Measurements from ENCODE around the gene DNAH14. TPM values are rescaled to one million over a fixed set of nuclear protein-coding genes. Genes with fewer than 3 reads are reported as not detected.

Gene DNAH14
- total and polyA plus RNA-seq, 9 of the 15 experiments (the other 6 are each of a cell fraction or from before 2014, with no cell fraction given), result 58.4 to 142 (median 98.4) TPM

DNA sequence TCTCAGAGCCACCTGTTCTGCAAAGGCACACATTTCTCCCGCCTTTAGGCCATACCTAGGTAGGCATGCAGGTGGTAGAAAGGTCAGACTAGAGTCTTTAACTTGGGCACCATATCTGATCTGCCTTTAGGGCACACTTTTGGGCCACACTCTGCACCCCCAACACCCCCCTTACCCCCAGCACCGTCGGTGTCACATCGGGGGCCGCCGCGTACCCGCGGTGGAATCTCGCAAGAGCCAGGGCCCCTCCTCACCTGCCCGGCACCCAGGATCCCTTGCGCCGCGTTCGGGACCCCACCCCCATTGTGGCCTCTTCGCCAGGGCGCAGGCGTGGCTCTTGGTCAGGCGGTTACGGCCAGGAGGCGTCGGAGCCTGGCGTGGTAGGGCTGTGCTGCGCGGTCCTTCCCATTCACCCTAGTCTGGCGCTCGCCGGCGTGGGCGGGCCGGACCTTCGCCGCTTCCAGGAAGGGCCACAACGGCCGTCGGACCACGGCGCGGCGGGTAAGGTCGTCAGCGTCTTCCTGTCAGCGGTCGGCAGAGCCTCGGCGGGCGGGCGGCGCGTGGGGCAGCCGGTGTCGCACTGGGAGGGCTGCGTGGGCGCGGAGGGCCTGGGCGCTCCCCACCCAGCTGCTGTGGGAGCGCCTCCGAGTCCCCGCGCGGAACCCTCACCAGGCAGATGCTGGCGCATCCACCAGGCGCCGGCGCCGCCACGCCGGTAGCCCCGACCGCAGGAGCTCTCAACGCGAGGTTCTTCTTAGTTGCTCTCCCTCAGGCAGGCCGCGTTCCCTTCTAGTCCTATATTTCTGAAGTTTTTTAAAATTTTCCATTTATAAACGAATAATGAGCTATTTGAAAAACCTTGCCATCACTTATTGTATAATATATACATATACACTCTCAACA, at the start of gene DNAH14 (continued):
- TF ChIP-seq ZNF280B (CRISPR knock-in tag; IDR thresholded peaks at IDR 0.05) (no peak), ETS1 (conservative IDR thresholded peaks at IDR 0.05; ENCODE audit: control insufficient read depth, low read depth, low read length) (no peak; the same call in 1 of the 2 replicates), ZBTB1 (CRISPR knock-in tag; IDR thresholded peaks at IDR 0.05; ENCODE audit: borderline replicate concordance, low read depth) (peak; percentile 78; the same call in 1 of the 2 replicates), PHTF2 (CRISPR knock-in tag; IDR thresholded peaks at IDR 0.05) (no peak), TRIM25 (IDR thresholded peaks at IDR 0.05; ENCODE audit: borderline replicate concordance) (no peak), ILK (tag; IDR thresholded peaks at IDR 0.05; ENCODE audit: borderline replicate concordance, low read depth) (no peak), SAP30 (IDR thresholded peaks at IDR 0.05; ENCODE audit: borderline replicate concordance, insufficient read depth, low read depth, low read length, poor library complexity, severe bottlenecking) (peak; percentile 72), ZNF717 (CRISPR knock-in tag; IDR thresholded peaks at IDR 0.05) (no peak), CSDE1 (IDR thresholded peaks at IDR 0.05) (no peak), TAL1 (IDR thresholded peaks at IDR 0.05) (no peak), SREBF1 (IDR thresholded peaks at IDR 0.05; ENCODE audit: borderline replicate concordance, low read depth, low read length) (no peak), ZFP91 (CRISPR knock-in tag; IDR thresholded peaks at IDR 0.05) (no peak)
- TF ChIP-seq, protein P1, sequence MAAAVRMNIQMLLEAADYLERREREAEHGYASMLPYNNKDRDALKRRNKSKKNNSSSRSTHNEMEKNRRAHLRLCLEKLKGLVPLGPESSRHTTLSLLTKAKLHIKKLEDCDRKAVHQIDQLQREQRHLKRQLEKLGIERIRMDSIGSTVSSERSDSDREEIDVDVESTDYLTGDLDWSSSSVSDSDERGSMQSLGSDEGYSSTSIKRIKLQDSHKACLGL (CRISPR knock-in tag; IDR thresholded peaks at IDR 0.05; ENCODE audit: borderline replicate concordance, poor library complexity, severe bottlenecking), result no peak
- TF ChIP-seq, protein P2, sequence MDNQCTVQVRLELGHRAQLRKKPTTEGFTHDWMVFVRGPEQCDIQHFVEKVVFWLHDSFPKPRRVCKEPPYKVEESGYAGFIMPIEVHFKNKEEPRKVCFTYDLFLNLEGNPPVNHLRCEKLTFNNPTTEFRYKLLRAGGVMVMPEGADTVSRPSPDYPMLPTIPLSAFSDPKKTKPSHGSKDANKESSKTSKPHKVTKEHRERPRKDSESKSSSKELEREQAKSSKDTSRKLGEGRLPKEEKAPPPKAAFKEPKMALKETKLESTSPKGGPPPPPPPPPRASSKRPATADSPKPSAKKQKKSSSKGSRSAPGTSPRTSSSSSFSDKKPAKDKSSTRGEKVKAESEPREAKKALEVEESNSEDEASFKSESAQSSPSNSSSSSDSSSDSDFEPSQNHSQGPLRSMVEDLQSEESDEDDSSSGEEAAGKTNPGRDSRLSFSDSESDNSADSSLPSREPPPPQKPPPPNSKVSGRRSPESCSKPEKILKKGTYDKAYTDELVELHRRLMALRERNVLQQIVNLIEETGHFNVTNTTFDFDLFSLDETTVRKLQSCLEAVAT (IDR thresholded peaks at IDR 0.05), result no peak
- TF ChIP-seq, protein P3, sequence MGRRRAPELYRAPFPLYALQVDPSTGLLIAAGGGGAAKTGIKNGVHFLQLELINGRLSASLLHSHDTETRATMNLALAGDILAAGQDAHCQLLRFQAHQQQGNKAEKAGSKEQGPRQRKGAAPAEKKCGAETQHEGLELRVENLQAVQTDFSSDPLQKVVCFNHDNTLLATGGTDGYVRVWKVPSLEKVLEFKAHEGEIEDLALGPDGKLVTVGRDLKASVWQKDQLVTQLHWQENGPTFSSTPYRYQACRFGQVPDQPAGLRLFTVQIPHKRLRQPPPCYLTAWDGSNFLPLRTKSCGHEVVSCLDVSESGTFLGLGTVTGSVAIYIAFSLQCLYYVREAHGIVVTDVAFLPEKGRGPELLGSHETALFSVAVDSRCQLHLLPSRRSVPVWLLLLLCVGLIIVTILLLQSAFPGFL (CRISPR knock-in tag; IDR thresholded peaks at IDR 0.05), result no peak

Measured in K562 (cell line).